Neuron (in vitro differentiated cells): Measurements from ENCODE around the gene ZG16.

Source experiments
- H2AFZ ChIP-seq: one replicate; pipeline ENCODE4 v1.6.1; 2013; ENCODE audit warnings: low read depth, mild to moderate bottlenecking, inconsistent platforms, low read length, moderate library complexity
- H3K27me3 ChIP-seq: one replicate; pipeline ENCODE4 v1.6.1; 2013; ENCODE audit warnings: low read length; ENCODE audit not compliant: insufficient read depth
- H3K36me3 ChIP-seq: one replicate; pipeline ENCODE4 v1.6.1; 2013; ENCODE audit warnings: low read length; ENCODE audit not compliant: insufficient read depth
- H3K4me1 ChIP-seq: one replicate; pipeline ENCODE4 v1.6.1; 2013; ENCODE audit warnings: low read length; ENCODE audit not compliant: insufficient read depth
- H3K4me3 ChIP-seq: 2 replicates; pipeline ENCODE4 v1.5.1; 2013; ENCODE audit warnings: mild to moderate bottlenecking, low read length, moderate library complexity
- H3K9me3 ChIP-seq: one replicate; pipeline ENCODE4 v1.6.1; 2013; ENCODE audit warnings: low read length

ZG16 gene

DNA sequence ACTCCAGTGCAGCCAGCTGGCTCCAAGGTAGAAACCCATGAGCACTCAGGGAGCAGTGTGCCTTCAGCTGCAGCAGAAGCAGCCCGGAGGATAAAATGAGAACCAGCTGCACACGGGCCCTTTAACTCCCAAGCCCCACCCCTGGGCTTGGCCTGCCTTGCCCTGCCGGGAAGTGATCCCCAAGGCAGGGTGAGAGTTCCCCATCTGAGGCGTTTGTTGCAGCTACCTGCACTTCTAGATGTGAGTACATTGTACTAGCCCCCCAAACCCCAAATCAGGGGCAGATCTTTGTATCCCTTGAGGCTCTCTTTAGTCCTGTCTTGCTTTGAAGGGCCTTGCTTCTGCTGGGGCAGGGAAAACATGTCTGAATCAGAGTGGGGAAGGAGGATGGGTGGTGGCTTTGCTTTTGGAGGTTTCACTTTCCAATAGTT is 42.2 kb downstream of the ZG16 start, which contains the start of gene MVP:
Gene MVP (plus strand): TSS at position 192 of the 431 bp plus-strand sequence. CDS start 10,088 bp downstream, outside the sequence.
- H3K27me3 ChIP-seq: no peaks in the 10 kb centered on the region
- peaks cover 11% of the 10 kb centered on the region for H3K4me1 ChIP-seq
- peak within 1 kb of the TSS; percentile 33 for H3K4me3 ChIP-seq
- H2AFZ ChIP-seq: no peak within 1 kb of the TSS
- no peaks in the 10 kb centered on the region for H3K9me3 ChIP-seq
- H3K36me3 ChIP-seq: peaks cover 24% of the 10 kb centered on the region

DNA sequence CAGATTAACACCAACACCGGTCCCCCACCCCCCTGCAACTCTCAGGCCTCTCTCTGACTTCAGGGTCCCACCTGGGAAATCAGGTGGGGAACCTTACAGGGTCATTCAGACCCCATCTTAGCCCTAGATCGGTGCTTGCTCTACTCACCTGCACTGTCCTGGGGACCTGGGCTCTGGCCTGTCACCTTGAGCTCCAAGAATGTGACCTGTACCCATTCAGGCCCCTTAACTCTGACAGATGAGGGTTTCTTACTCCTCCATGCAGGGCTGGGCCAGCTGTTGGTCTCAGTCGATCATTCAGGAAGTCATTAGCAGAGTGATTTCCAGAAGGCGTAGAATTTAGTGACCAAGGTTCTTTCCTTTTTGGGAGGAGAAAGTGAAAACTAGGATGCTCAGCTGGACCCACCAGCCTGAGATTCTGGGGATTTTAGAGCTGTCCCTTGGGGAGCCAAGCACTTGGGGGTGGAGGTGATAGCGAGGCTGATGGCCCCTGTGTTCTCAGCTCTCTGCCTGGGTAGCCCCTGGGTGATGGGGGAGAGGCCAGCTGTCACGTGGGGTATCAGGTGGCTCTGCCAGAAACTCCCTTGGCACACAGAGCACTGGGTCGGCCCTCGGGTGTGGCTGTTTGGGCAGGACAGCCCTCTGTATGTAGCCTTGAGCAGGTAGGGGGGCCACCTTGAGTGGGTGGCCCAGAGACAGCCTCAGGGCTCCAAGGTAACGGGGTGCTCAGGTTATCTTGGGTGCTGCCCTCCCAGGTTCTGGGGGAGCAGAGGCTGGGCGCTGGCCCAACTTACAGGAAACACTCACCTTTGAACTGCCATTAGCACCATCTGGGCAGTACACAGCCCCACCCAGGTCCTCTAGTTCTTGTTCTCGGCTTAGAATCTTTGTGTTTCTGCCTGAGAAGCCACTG is 42.9 kb downstream of the ZG16 start:
- Histone ChIP-seq H3K4me1 (peaks cover 7% of the 10 kb centered on the region), H2AFZ (no peak overlapping the region), H3K27me3 (no peaks in the 10 kb centered on the region), H3K9me3 (no peaks in the 10 kb centered on the region), H3K4me3 (peak overlapping the region; percentile 33), H3K36me3 (peaks cover 24% of the 10 kb centered on the region)

DNA sequence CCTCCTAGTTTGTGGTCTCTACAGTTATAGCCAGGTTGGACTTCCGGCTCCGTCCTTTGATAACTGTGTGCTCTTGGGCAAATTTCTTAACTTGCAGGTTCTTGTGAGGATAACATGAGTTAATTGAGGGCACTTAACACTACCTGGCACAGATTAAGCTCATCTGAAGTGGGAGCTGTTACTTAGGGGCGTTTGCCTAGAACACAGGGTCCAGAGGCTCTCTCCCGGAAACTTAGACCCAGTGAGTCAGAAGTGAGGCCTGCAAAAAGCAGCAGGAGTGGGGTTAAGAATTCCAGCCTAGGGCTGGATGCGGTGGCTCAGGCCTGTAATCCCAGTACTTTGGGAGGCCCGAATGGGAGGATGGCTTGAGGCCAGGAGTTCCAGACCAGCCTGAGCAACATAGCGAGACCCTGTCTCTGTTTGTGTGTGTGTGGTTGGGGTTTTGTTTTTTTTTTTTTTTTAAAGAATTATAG is 43.6 kb downstream of the ZG16 start:
- Histone ChIP-seq H3K9me3 (no peaks in the 10 kb centered on the region), H3K4me1 (peaks cover 6% of the 10 kb centered on the region), H3K27me3 (no peaks in the 10 kb centered on the region), H3K36me3 (peaks cover 24% of the 10 kb centered on the region), H2AFZ (no peak overlapping the region), H3K4me3 (no peak overlapping the region)

DNA sequence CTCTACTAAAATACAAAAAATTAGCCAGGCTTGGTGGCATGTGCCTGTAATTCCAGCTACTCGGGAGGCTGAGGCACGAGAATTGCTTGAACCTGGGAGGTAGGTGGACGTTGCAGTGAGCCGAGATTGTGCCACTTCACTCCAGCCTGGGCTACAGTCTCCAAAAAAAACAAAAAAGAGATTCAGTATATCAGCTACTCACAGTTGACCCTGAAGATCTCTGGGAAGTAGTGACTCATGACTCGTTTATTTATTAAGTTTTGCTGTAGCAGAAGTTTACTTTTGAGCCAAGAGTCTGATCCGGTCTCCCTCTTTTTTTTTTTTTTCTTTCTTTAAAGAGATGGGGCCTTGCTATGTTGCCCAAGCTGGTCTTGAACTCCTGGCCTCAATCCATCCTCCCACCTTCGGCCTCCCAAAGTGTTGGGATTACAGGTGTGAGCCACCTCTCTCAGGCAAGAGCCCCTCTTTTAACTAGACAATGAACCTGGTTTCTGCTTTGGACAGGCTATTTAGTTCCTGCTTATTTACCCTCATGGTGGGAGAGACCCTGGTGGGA is 46.6 kb downstream of the ZG16 start:
- no peaks in the 10 kb centered on the region for H3K27me3 ChIP-seq
- no peaks in the 10 kb centered on the region for H3K4me1 ChIP-seq
- no peak overlapping the region for H2AFZ ChIP-seq
- no peaks in the 10 kb centered on the region for H3K9me3 ChIP-seq
- H3K36me3 ChIP-seq: peaks cover 6% of the 10 kb centered on the region
- no peak overlapping the region for H3K4me3 ChIP-seq

DNA sequence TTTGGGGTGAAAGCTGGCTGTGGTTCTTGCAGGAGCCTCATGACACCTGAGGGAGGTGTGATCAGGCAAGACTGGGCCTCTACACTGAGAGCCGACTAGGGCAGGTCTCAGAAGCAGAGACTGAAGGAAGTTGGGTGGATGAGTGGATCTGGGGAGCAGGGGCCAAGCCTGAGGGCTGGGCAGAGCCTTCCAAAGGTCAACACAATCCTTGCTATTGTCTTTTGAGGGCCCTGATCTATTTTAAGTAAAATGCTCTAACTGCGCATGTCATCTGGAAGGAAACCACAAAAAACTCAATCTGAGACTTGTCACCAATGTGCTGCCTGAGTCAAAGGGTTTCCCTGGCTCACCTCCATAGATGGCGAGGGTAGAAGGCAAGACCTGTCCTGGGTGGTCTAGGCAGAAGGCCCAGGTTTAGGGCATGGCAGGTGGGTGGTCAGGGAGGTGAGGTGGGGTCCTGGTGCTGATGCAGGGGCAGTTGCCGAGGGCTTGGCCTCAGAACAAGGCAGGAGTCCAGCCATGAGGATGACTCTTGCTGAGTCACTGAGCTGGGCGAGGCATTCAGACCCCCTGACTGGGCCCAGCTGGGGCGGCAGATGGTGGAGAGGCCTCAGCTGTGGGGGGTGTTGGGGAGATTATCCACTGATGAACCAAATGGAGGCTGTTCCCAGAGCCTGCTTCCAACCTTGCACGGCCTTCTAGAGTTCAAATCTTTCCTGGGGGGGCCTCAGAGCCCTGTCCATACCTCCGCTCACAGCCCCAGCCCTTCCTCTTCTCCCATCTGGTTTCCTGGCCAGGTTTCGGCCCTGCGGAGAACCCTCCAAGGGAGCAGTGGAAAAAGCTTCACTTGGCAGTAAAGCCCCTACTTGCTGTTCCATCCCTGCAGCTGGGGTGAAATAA is 47.3 kb downstream of the ZG16 start:
- H3K27me3 ChIP-seq: no peaks in the 10 kb centered on the region
- H3K9me3 ChIP-seq: no peaks in the 10 kb centered on the region
- H3K4me1 ChIP-seq: no peaks in the 10 kb centered on the region
- no peaks in the 10 kb centered on the region for H3K36me3 ChIP-seq
- no peak overlapping the region for H2AFZ ChIP-seq
- no peak overlapping the region for H3K4me3 ChIP-seq

DNA sequence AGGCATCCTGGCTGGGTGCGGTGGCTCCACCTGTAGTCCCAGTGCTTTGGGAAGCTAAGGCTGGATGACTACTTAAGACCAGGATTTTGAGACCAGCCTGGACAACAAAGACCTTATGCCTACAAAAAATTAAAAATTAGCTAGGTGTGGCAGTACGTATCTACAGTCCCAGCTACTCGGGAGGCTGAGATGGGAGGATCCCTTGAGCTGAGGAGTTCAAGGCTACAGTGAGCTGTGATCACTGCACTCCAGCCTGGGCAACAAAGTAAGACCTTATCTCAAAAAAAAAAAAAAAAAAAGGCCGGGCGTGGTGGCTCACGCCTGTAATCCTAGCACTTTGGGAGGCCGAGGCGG is 48.3 kb downstream of the ZG16 start:
- Histone ChIP-seq H3K27me3 (no peaks in the 10 kb centered on the region), H3K4me3 (no peak overlapping the region), H3K4me1 (no peaks in the 10 kb centered on the region), H2AFZ (no peak overlapping the region), H3K36me3 (no peaks in the 10 kb centered on the region), H3K9me3 (no peaks in the 10 kb centered on the region)

DNA sequence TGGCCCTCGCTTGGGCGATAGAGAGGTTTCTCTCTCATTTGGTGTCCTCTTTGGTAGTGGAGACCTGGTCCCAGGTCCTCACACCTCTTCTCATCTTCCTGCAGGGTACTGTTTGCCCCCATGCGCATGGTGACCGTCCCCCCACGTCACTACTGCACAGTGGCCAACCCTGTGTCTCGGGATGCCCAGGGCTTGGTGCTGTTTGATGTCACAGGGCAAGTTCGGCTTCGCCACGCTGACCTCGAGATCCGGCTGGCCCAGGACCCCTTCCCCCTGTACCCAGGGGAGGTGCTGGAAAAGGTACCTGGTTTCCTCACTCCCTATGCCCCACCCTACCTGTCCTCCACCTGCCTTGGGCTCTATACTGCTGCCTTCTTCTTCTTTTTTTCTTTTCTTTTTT is 52.7 kb downstream of the ZG16 start:
- H3K4me1 ChIP-seq: no peaks in the 10 kb centered on the region
- H3K9me3 ChIP-seq: no peaks in the 10 kb centered on the region
- H3K4me3 ChIP-seq: no peak overlapping the region
- no peaks in the 10 kb centered on the region for H3K36me3 ChIP-seq
- H2AFZ ChIP-seq: no peak overlapping the region
- H3K27me3 ChIP-seq: no peaks in the 10 kb centered on the region

DNA sequence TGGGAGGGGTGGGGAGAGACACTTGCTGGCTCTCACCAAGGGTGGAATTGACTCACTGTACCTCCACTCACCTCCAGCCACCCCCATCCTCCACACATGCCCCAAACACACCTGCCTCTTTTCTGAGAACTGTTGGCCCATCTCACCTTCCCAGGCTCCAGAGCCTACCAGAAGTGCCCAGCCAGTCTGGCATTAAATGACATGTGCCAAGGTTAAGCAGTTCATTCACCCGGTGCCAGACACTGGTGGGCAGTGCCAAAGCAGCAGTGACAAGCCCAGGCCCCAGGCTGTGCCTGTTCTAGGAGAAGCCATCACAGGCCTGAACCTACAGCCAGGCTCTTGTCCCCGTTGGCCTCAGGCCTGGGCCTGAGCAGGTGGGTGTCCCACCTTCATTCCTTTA is 53.4 kb downstream of the ZG16 start:
- no peak overlapping the region for H2AFZ ChIP-seq
- H3K27me3 ChIP-seq: no peaks in the 10 kb centered on the region
- no peaks in the 10 kb centered on the region for H3K4me1 ChIP-seq
- no peaks in the 10 kb centered on the region for H3K9me3 ChIP-seq
- H3K4me3 ChIP-seq: no peak overlapping the region
- H3K36me3 ChIP-seq: no peaks in the 10 kb centered on the region
